ENCODE results near the gene TRERF1.

DNA sequence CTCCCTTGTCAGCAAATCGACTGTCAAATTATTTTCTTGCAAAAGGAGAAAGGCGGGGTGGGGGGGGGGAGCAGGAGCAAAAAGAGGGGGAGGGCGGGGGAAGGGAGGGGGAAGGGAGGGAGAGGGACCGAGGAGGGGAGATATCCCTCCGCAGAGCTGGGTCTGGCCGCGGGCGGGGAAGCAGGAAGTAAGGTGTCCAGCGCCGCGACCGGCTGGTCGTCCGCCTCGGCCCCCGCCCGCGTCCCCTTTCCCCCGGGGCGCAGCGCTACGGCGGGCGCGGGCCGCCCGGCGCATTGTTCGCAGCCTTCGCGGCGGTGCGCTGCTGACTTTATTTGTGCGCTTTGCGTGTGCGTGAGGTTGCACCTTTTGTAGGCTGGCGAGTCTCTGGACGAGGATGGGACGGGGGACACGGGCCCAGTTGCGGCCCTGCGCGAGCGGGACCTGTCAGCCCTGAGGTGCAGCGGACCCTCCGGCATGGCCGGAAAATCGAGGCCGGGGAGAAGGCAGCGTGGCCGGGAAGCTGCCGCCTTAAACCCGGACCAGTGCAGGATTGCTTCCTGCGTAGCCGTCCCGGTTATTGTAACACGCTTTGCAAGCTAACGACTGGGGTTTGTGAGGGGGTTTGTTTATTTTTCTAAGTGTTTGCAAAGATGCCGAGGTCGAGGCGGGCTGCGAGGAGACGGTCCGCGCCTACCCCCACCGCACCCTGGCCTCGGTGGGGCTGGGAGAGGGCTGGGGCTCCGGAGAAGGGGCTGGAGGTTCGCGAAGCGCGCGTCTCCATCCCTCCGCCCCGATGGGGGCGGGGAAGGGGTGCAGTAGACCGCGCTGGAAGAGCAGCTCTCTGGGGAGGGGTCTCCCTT, 675 bp upstream of the TRERF1 start:
- TF ChIP-seq, protein P1, sequence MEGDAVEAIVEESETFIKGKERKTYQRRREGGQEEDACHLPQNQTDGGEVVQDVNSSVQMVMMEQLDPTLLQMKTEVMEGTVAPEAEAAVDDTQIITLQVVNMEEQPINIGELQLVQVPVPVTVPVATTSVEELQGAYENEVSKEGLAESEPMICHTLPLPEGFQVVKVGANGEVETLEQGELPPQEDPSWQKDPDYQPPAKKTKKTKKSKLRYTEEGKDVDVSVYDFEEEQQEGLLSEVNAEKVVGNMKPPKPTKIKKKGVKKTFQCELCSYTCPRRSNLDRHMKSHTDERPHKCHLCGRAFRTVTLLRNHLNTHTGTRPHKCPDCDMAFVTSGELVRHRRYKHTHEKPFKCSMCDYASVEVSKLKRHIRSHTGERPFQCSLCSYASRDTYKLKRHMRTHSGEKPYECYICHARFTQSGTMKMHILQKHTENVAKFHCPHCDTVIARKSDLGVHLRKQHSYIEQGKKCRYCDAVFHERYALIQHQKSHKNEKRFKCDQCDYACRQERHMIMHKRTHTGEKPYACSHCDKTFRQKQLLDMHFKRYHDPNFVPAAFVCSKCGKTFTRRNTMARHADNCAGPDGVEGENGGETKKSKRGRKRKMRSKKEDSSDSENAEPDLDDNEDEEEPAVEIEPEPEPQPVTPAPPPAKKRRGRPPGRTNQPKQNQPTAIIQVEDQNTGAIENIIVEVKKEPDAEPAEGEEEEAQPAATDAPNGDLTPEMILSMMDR (IDR thresholded peaks at IDR 0.05) = no peak
- no peak for TF ChIP-seq EZH2phosphoT487 (IDR thresholded peaks at IDR 0.05)
